Measurements from ENCODE around the gene TRABD. TPM values are rescaled to one million over a fixed set of nuclear protein-coding genes. Genes with fewer than 3 reads are reported as not detected.

The TRABD gene
- total and polyA plus RNA-seq, 5 donors from 2014 or later = 33.0 to 115 (median 38.6) TPM

GRCh38 chr22:50242406-50242949 lies 56.8 kb downstream of the TRABD start:
- H3K4me1 ChIP-seq (ENCODE audit: control insufficient read depth, insufficient read depth, low read length, poor library complexity, severe bottlenecking) = peaks cover 52% of the 10 kb centered on the region
- H3K36me3 ChIP-seq (ENCODE audit: control insufficient read depth, insufficient read depth, low read length) = peaks cover 17% of the 10 kb centered on the region
- DNase-seq (no peak), ATAC-seq (ENCODE audit: low read depth in 2 of 2) (no peak)
- no peaks in the 10 kb centered on the region for H3K9me3 ChIP-seq (ENCODE audit: control insufficient read depth in 2 of 2, low read length in 2 of 2)
- peaks cover 10 to 64% (median 30%) of the 10 kb centered on the region in 4 donors for H3K4me1 Mint-ChIP-seq
- H3K27me3 Mint-ChIP-seq = no peaks in the 10 kb centered on the region
- no peak overlapping the region for H3K27ac ChIP-seq (ENCODE audit: insufficient read depth, low read length, poor library complexity, severe bottlenecking)
- H3K9me3 Mint-ChIP-seq = no peaks in the 10 kb centered on the region
- H3K36me3 Mint-ChIP-seq = peaks cover 3% of the 10 kb centered on the region
- H3K27me3 ChIP-seq (ENCODE audit: control insufficient read depth, insufficient read depth, low read length) = no peaks in the 10 kb centered on the region
- H3K4me3 ChIP-seq (ENCODE audit: low read depth, low read length) = peak overlapping the region; percentile 77
- peak overlapping the region in 2 of 3 donors; percentile 69 to 93 for H3K27ac Mint-ChIP-seq
- peak overlapping the region; percentile 91 to 100 (median 98) for H3K4me3 Mint-ChIP-seq

GRCh38 chr22:50243685-50244419 lies 58.1 kb downstream of the TRABD start:
- Histone ChIP-seq H3K4me1 (ENCODE audit: control insufficient read depth, insufficient read depth, low read length, poor library complexity, severe bottlenecking) (peaks cover 65% of the 10 kb centered on the region), H3K27me3 (ENCODE audit: control insufficient read depth, insufficient read depth, low read length) (no peaks in the 10 kb centered on the region), H3K4me3 (ENCODE audit: low read depth, low read length) (peak overlapping the region; percentile 87), H3K27ac (ENCODE audit: insufficient read depth, low read length, poor library complexity, severe bottlenecking) (peak overlapping the region; percentile 96), H3K9me3 (ENCODE audit: control insufficient read depth in 2 of 2, low read length in 2 of 2) (no peaks in the 10 kb centered on the region), H3K36me3 (ENCODE audit: control insufficient read depth, insufficient read depth, low read length) (peaks cover 15% of the 10 kb centered on the region)
- Mint-ChIP-seq H3K4me1 (peaks cover 10 to 59% (median 31%) of the 10 kb centered on the region in 4 donors), H3K27ac (peak overlapping the region; percentile 93 to 100 (median 96)), H3K27me3 (no peaks in the 10 kb centered on the region), H3K36me3 (peaks cover 3% of the 10 kb centered on the region), H3K4me3 (peak overlapping the region; percentile 91 to 100 (median 98)), H3K9me3 (no peaks in the 10 kb centered on the region)
- DNase-seq (no peak), ATAC-seq (ENCODE audit: low read depth in 2 of 2) (peak; percentile 36 to 51)

GRCh38 chr22:50244420-50245213 lies 58.9 kb downstream of the TRABD start, which contains the start of gene TUBGCP6:
TSS of gene TUBGCP6 (minus strand) at chr22:50245023. CDS start at chr22:50244459, 564 bp downstream.
- peak within 1 kb of the TSS; percentile 91 to 100 (median 98) for H3K4me3 Mint-ChIP-seq
- peak within 1 kb of the TSS; percentile 93 to 100 (median 100) for H3K27ac Mint-ChIP-seq
- ATAC-seq (ENCODE audit: low read depth in 2 of 2) (peak; percentile 81 to 86), DNase-seq (peak; percentile 91 to 96 (median 92))
- no peaks in the 10 kb centered on the region for H3K9me3 ChIP-seq (ENCODE audit: control insufficient read depth in 2 of 2, low read length in 2 of 2)
- H3K9me3 Mint-ChIP-seq = no peaks in the 10 kb centered on the region
- H3K4me1 ChIP-seq (ENCODE audit: control insufficient read depth, insufficient read depth, low read length, poor library complexity, severe bottlenecking) = peaks cover 70% of the 10 kb centered on the region
- peaks cover 3% of the 10 kb centered on the region for H3K36me3 Mint-ChIP-seq
- no peaks in the 10 kb centered on the region for H3K27me3 ChIP-seq (ENCODE audit: control insufficient read depth, insufficient read depth, low read length)
- peak within 1 kb of the TSS; percentile 96 for H3K27ac ChIP-seq (ENCODE audit: insufficient read depth, low read length, poor library complexity, severe bottlenecking)
- H3K27me3 Mint-ChIP-seq = no peaks in the 10 kb centered on the region
- peaks cover 10% of the 10 kb centered on the region for H3K36me3 ChIP-seq (ENCODE audit: control insufficient read depth, insufficient read depth, low read length)
- H3K4me1 Mint-ChIP-seq = peaks cover 10 to 58% (median 31%) of the 10 kb centered on the region in 4 donors
- H3K4me3 ChIP-seq (ENCODE audit: low read depth, low read length) = peak within 1 kb of the TSS; percentile 87

GRCh38 chr22:50245214-50246072 lies 59.7 kb downstream of the TRABD start:
- H3K9me3 ChIP-seq (ENCODE audit: control insufficient read depth in 2 of 2, low read length in 2 of 2) = no peaks in the 10 kb centered on the region
- H3K27ac ChIP-seq (ENCODE audit: insufficient read depth, low read length, poor library complexity, severe bottlenecking) = peak overlapping the region; percentile 96
- peak overlapping the region; percentile 91 to 100 (median 98) for H3K4me3 Mint-ChIP-seq
- H3K27me3 Mint-ChIP-seq = no peaks in the 10 kb centered on the region
- H3K27me3 ChIP-seq (ENCODE audit: control insufficient read depth, insufficient read depth, low read length) = no peaks in the 10 kb centered on the region
- peaks cover 10 to 55% (median 30%) of the 10 kb centered on the region in 4 donors for H3K4me1 Mint-ChIP-seq
- H3K36me3 Mint-ChIP-seq = peaks cover 3% of the 10 kb centered on the region
- DNase-seq (no peak), ATAC-seq (ENCODE audit: low read depth in 2 of 2) (peak in 1 of 2 donors; percentile 38)
- H3K36me3 ChIP-seq (ENCODE audit: control insufficient read depth, insufficient read depth, low read length) = peaks cover 3% of the 10 kb centered on the region
- H3K4me1 ChIP-seq (ENCODE audit: control insufficient read depth, insufficient read depth, low read length, poor library complexity, severe bottlenecking) = peaks cover 78% of the 10 kb centered on the region
- peak overlapping the region; percentile 87 for H3K4me3 ChIP-seq (ENCODE audit: low read depth, low read length)
- H3K27ac Mint-ChIP-seq = peak overlapping the region; percentile 93 to 100 (median 100)
- H3K9me3 Mint-ChIP-seq = no peaks in the 10 kb centered on the region

GRCh38 chr22:50246242-50247175 lies 60.8 kb downstream of the TRABD start:
- H3K4me3 ChIP-seq (ENCODE audit: low read depth, low read length) = no peak overlapping the region
- peaks cover 79% of the 10 kb centered on the region for H3K4me1 ChIP-seq (ENCODE audit: control insufficient read depth, insufficient read depth, low read length, poor library complexity, severe bottlenecking)
- peak overlapping the region in 2 of 3 donors; percentile 80 to 86 for H3K27ac Mint-ChIP-seq

GRCh38 chr22:50247748-50248147 lies 62.0 kb downstream of the TRABD start:
- H3K36me3 ChIP-seq (ENCODE audit: control insufficient read depth, insufficient read depth, low read length) = peaks cover 3% of the 10 kb centered on the region
- ATAC-seq (ENCODE audit: low read depth in 2 of 2) = no peak
- Mint-ChIP-seq H3K9me3 (no peaks in the 10 kb centered on the region), H3K27ac (peak overlapping the region in 1 of 3 donors; percentile 86), H3K4me3 (peak overlapping the region; percentile 39 to 90 (median 63)), H3K36me3 (peaks cover 3% of the 10 kb centered on the region), H3K27me3 (no peaks in the 10 kb centered on the region), H3K4me1 (peaks cover 0 to 42% (median 15%) of the 10 kb centered on the region in 4 donors)
- H3K9me3 ChIP-seq (ENCODE audit: control insufficient read depth in 2 of 2, low read length in 2 of 2) = no peaks in the 10 kb centered on the region
- H3K27me3 ChIP-seq (ENCODE audit: control insufficient read depth, insufficient read depth, low read length) = no peaks in the 10 kb centered on the region
- peak; percentile 46 to 57 (median 50) for DNase-seq
- peak overlapping the region; percentile 42 for H3K27ac ChIP-seq (ENCODE audit: insufficient read depth, low read length, poor library complexity, severe bottlenecking)
- peaks cover 70% of the 10 kb centered on the region for H3K4me1 ChIP-seq (ENCODE audit: control insufficient read depth, insufficient read depth, low read length, poor library complexity, severe bottlenecking)
- no peak overlapping the region for H3K4me3 ChIP-seq (ENCODE audit: low read depth, low read length)

More at GRCh38 chr22:50246242-50247175, 60.8 kb downstream of the TRABD start:
- H3K9me3 ChIP-seq (ENCODE audit: control insufficient read depth in 2 of 2, low read length in 2 of 2) = no peaks in the 10 kb centered on the region
- H3K9me3 Mint-ChIP-seq = no peaks in the 10 kb centered on the region
- peak overlapping the region; percentile 96 for H3K27ac ChIP-seq (ENCODE audit: insufficient read depth, low read length, poor library complexity, severe bottlenecking)
- H3K4me1 Mint-ChIP-seq = peaks cover 4 to 49% (median 24%) of the 10 kb centered on the region in 4 donors
- H3K27me3 Mint-ChIP-seq = no peaks in the 10 kb centered on the region
- DNase-seq (no peak), ATAC-seq (ENCODE audit: low read depth in 2 of 2) (no peak)
- peaks cover 3% of the 10 kb centered on the region for H3K36me3 ChIP-seq (ENCODE audit: control insufficient read depth, insufficient read depth, low read length)
- peak overlapping the region; percentile 67 to 90 (median 81) for H3K4me3 Mint-ChIP-seq
- H3K27me3 ChIP-seq (ENCODE audit: control insufficient read depth, insufficient read depth, low read length) = no peaks in the 10 kb centered on the region
- peaks cover 3% of the 10 kb centered on the region for H3K36me3 Mint-ChIP-seq

Data from CD4-positive, CD25-positive, alpha-beta regulatory T cell (primary cell).